Esophagus squamous epithelium (tissue), 5 donors: Measurements from ENCODE around the gene SEMA3F. TPM values are rescaled to one million over a fixed set of nuclear protein-coding genes. Genes with fewer than 3 reads are reported as not detected.

Experiments used
- DNase-seq: peaks from one replicate; lab custom pipeline; 2025; lab: John Stamatoyannopoulos, UW
- H3K27ac ChIP-seq, 4 donors: fragments of 200-600 bp; sonication (generic); one replicate each; pipeline ENCODE4 v1.5.1; 2016 to 2019; ENCODE audit warnings: mild to moderate bottlenecking in 1 of 4
- H3K27me3 ChIP-seq, 4 donors: fragments of 200-600 bp; sonication (generic); 1 replicate in 3 of 4; 2 replicates in 1 of 4; pipeline versions ENCODE4 v1.5.1 to v1.6.0; 2017 to 2021; ENCODE audit warnings: antibody characterized with exemption in 1 of 4
- H3K36me3 ChIP-seq, 3 donors: fragments of 200-600 bp; sonication (generic); one replicate each; pipeline ENCODE4 v1.5.1; 2016 to 2019
- H3K4me1 ChIP-seq, 3 donors: fragments of 200-600 bp; sonication (generic); one replicate each; pipeline ENCODE4 v1.5.1; 2017 to 2019
- H3K4me3 ChIP-seq, 4 donors: fragments of 200-600 bp; sonication (generic); 1 replicate in 3 of 4; 2 replicates in 1 of 4; pipeline ENCODE4 v1.5.1; 2016 to 2019; ENCODE audit warnings: mild to moderate bottlenecking in 2 of 4, moderate library complexity in 1 of 4
- H3K9me3 ChIP-seq, 3 donors: fragments of 200-600 bp; sonication (generic); one replicate each; pipeline ENCODE4 v1.5.1; 2016 to 2019
- POLR2A ChIP-seq, 4 donors: fragments of 450-650 bp; IDR thresholded peaks; one replicate each; pipeline ENCODE4 v1.6.1; 2017; ENCODE audit warnings: antibody characterized with exemption in 4 of 4, mild to moderate bottlenecking in 4 of 4, moderate library complexity in 3 of 4
- WGBS, 2 donors: methylation state at CpG; one replicate each; pipeline ENCODE4 v1.1.5; 2018; 5-methylcytosine and 5-hydroxymethylcytosine counted together
- intact Hi-C: fragments of 100-400 bp; cut with DNase I; formaldehyde crosslinking; loops from one replicate; pipeline ENCODE4 v1.15.0; 2022
- total RNA-seq, 4 donors: library from RNA; depleted of rRNA; stranded (reverse); fragments of >200 nt; gene quantifications; one replicate each; pipeline ENCODE4 v1.1.0, GENCODE V29; 2016
- TF ChIP-seq, protein P1 (sequence below), 6 experiments: fragments of 450-650 bp in 4 of 6; fragments of 200-600 bp in 2 of 6; sonication (generic) in 2 of 6; IDR thresholded peaks; one replicate each; pipeline ENCODE4 v1.5.1; 2016 to 2019; ENCODE audit warnings: antibody characterized with exemption in 6 of 6, mild to moderate bottlenecking in 4 of 6, moderate library complexity in 4 of 6
- donor health status: DM: yes; HTN: yes; CAD: no.

Gene SEMA3F
- total RNA-seq, 4 donors from 2014 or later: 56.8 to 146 (median 109) TPM

DNA sequence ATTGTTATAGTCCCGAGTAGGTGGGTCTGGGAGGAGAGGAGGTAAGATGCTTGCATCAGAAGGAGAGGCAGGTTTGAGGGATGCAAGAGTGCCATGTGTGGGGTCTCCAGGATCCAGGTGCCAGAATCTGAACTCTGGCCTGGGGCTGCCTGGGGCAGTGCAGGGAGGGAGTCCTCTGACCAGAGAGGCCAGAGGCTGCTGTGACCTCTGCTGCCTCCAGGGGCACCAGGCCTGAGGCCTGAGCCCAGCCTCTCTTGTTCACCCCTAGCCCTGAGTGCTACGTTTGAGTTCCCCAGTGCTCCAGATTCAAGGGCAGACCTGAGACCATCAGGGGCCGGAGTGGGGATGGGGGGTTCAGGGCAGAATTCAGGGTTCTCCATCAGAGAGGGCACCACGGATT, 57.4 kb downstream of the SEMA3F start:
- H3K27me3 ChIP-seq: peaks cover 0 to 10% (median 0%) of the 10 kb centered on the region in 4 donors
- H3K4me3 ChIP-seq: no peak overlapping the region
- no peak for DNase-seq
- H3K36me3 ChIP-seq: no peaks in the 10 kb centered on the region
- H3K27ac ChIP-seq: no peak overlapping the region
- no peak for TF ChIP-seq POLR2A (IDR thresholded peaks at IDR 0.05)
- TF ChIP-seq, protein P1, sequence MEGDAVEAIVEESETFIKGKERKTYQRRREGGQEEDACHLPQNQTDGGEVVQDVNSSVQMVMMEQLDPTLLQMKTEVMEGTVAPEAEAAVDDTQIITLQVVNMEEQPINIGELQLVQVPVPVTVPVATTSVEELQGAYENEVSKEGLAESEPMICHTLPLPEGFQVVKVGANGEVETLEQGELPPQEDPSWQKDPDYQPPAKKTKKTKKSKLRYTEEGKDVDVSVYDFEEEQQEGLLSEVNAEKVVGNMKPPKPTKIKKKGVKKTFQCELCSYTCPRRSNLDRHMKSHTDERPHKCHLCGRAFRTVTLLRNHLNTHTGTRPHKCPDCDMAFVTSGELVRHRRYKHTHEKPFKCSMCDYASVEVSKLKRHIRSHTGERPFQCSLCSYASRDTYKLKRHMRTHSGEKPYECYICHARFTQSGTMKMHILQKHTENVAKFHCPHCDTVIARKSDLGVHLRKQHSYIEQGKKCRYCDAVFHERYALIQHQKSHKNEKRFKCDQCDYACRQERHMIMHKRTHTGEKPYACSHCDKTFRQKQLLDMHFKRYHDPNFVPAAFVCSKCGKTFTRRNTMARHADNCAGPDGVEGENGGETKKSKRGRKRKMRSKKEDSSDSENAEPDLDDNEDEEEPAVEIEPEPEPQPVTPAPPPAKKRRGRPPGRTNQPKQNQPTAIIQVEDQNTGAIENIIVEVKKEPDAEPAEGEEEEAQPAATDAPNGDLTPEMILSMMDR (IDR thresholded peaks at IDR 0.05): no peak
- intact Hi-C loops: no loop called here
- WGBS, 2 donors: 81 to 90% methylated on average over 1 to 3 of the region's 4 CpGs
- peaks cover 0 to 6% (median 0%) of the 10 kb centered on the region in 3 donors for H3K4me1 ChIP-seq
- H3K9me3 ChIP-seq: no peaks in the 10 kb centered on the region

DNA sequence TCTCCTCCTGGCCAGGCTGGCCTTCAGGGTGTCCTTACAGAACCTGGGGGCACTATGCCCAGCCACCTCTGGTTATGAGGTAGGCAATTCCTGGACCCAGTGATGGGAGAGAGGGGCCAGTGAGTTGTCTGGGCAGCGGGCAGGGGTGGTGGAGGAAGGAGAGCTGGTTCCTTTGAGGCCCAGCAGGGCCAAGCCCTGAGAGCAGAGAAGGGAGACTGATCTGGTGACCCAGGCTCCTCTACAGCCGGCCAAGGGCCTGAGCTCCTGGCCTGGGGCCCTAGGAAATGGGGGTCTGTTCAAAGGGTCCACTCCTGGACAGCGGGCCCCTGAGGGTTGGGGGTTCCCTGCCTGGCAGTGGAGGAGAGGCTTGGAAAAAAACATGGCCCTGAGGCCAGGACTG, 57.8 kb downstream of the SEMA3F start:
- no peaks in the 10 kb centered on the region for H3K9me3 ChIP-seq
- H3K4me1 ChIP-seq: peaks cover 0 to 11% (median 0%) of the 10 kb centered on the region in 3 donors
- H3K36me3 ChIP-seq: no peaks in the 10 kb centered on the region
- WGBS, 2 donors: 89 to 92% methylated on average over 2 to 3 of the region's 3 CpGs
- no peak for DNase-seq
- H3K27ac ChIP-seq: no peak overlapping the region
- TF ChIP-seq POLR2A (IDR thresholded peaks at IDR 0.05): no peak
- TF ChIP-seq, protein P1 (IDR thresholded peaks at IDR 0.05): no peak
- no peak overlapping the region for H3K4me3 ChIP-seq
- intact Hi-C loops: no loop called here
- H3K27me3 ChIP-seq: peaks cover 0 to 6% (median 0%) of the 10 kb centered on the region in 4 donors

DNA sequence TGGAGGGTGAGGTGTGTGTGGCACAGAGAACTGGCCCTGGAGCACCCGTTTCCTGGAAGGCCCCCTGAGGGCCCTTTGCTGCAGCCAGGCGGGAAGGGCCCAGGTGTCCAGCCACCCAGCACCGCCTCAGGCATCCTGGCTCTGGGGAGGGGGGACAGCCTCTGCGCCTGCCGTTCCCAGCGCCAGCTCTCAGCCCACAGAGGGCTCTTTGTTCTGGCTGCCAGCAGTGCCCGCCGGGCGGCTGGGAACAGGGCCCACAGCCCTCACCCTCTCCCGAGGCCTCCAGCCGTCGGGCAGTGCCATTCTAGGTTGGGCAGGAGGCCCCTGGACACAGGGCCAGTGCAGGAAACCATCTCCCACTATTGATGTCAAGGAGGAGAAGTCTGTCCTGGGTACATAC, 58.2 kb downstream of the SEMA3F start:
- H3K36me3 ChIP-seq: no peaks in the 10 kb centered on the region
- no peak overlapping the region for H3K4me3 ChIP-seq
- no peak overlapping the region for H3K27ac ChIP-seq
- peaks cover 0 to 11% (median 0%) of the 10 kb centered on the region in 3 donors for H3K4me1 ChIP-seq
- no peaks in the 10 kb centered on the region for H3K9me3 ChIP-seq
- WGBS, 2 donors: no CpG with 5 or more reads among the region's 12 CpGs
- TF ChIP-seq POLR2A (IDR thresholded peaks at IDR 0.05): no peak
- TF ChIP-seq, protein P1 (IDR thresholded peaks at IDR 0.05): no peak
- intact Hi-C loops: no loop called here
- peaks cover 0 to 6% (median 0%) of the 10 kb centered on the region in 4 donors for H3K27me3 ChIP-seq
- DNase-seq: no peak

DNA sequence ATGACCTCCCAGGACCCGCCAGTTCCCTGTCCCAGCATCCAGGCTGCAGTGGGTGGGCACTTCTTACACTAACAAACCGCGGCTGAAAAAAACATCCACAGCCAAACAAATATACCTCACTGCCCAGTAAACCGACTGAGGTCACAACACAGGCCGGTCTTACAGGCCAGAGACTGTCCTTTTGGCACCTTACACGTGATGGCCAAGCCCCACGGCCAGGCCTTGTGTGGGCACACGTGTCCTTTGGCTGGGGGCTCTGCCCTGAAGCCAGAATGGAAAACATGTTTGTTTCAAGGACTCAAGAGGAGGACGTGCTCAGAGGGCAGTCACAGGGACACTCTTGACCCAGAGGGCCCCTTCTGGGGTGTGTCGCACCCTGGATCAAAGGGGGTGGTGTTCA, 59.7 kb downstream of the SEMA3F start:
- Histone ChIP-seq H3K27me3 (peaks cover 0 to 6% (median 0%) of the 10 kb centered on the region in 4 donors), H3K36me3 (no peaks in the 10 kb centered on the region), H3K4me3 (no peak overlapping the region), H3K4me1 (peaks cover 0 to 11% (median 0%) of the 10 kb centered on the region in 3 donors), H3K27ac (no peak overlapping the region), H3K9me3 (no peaks in the 10 kb centered on the region)
- TF ChIP-seq, protein P1 (IDR thresholded peaks at IDR 0.05): no peak
- TF ChIP-seq POLR2A (IDR thresholded peaks at IDR 0.05): no peak
- intact Hi-C loops: no loop called here
- no peak for DNase-seq
- 65 to 75% methylated on average over 7 to 9 of the region's 10 CpGs for whole genome bisulfite sequencing, 2 donors

DNA sequence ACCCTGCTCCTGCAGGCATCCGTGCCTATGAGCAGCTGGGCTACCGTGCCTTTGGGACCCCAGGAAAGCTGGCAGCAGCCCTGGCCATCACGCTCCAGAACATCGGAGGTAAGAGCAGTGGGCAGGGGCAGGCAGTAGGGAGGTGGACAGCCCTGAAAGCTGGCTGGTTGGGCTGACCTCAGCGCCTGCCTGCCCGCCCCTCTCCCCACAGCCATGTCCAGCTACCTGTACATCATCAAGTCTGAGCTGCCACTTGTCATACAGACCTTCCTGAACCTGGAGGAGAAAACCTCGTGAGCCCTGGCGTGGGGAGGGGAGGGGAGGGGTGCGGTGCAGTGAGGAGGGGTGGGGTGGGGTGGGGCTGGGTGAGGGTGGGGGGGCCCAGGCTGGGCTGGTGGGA, 60.4 kb downstream of the SEMA3F start:
- Histone ChIP-seq H3K4me3 (no peak overlapping the region), H3K36me3 (no peaks in the 10 kb centered on the region), H3K27ac (no peak overlapping the region), H3K27me3 (peaks cover 0 to 6% (median 0%) of the 10 kb centered on the region in 4 donors), H3K4me1 (peaks cover 0 to 11% (median 0%) of the 10 kb centered on the region in 3 donors), H3K9me3 (no peaks in the 10 kb centered on the region)
- intact Hi-C loops: no loop called here
- DNase-seq: no peak
- no CpG with 5 or more reads among the region's 9 CpGs for WGBS, 2 donors
- no peak for TF ChIP-seq POLR2A (IDR thresholded peaks at IDR 0.05)
- TF ChIP-seq, protein P1 (IDR thresholded peaks at IDR 0.05): no peak
